ENCODE data around the gene KPNA3. TPM values are rescaled to one million over a fixed set of nuclear protein-coding genes. Genes with fewer than 3 reads are reported as not detected.
"Not testable (repeated sequence)": the region's sequence is repeated elsewhere in the genome, so short reads cannot be mapped to it uniquely, and the experiment has no call there.

The KPNA3 gene
- total and polyA plus RNA-seq, 2 experiments from 2014 or later = 29.8 to 36.4 TPM

GRCh38 chr13:49821216-49822009 is 28.9 kb upstream of the KPNA3 start:
- Histone ChIP-seq H2AFZ (no peak overlapping the region), H3K36me3 (ENCODE audit: low read depth) (no peaks in the 10 kb centered on the region), H3K9me3 (ENCODE audit: low read depth) (no peaks in the 10 kb centered on the region), H3F3A (ENCODE audit: insufficient read depth) (no peaks in the 10 kb centered on the region), H3K4me2 (ENCODE audit: unreplicated experiment) (no peak overlapping the region), H3K27ac (no peak overlapping the region), H3K9ac (no peak overlapping the region), H3K9me2 (ENCODE audit: insufficient read depth) (no peaks in the 10 kb centered on the region), H3K4me3 (no peak overlapping the region), H3K79me2 (ENCODE audit: insufficient read depth) (no peaks in the 10 kb centered on the region), H3K27me3 (replicated peaks; ENCODE audit: insufficient read depth) (peaks cover 20% of the 10 kb centered on the region; the same call in 1 of the 2 replicates), H4K20me1 (ENCODE audit: insufficient read depth) (no peaks in the 10 kb centered on the region), H3K4me1 (ENCODE audit: insufficient read depth) (no peaks in the 10 kb centered on the region)
- TF ChIP-seq EZH2phosphoT487 (IDR thresholded peaks at IDR 0.05; ENCODE audit: insufficient read depth, low read depth) (no peak), EZH2 (IDR thresholded peaks at IDR 0.05; ENCODE audit: insufficient read depth, poor library complexity, severe bottlenecking) (no peak)
- peak; percentile 32 for DNase-seq
- WGBS, 2 experiments (ENCODE audit: low coverage in 1 of 2, low lambda C conversion rate in 2 of 2, missing lambda C conversion rate in 2 of 2) = 52 to 54% methylated on average over 5 of the region's 5 CpGs
- in situ Hi-C loops (cut with MboI) = no loop called here

- TF ChIP-seq EZH2 (IDR thresholded peaks at IDR 0.05; ENCODE audit: insufficient read depth, poor library complexity, severe bottlenecking) = no peak
- TF ChIP-seq EZH2phosphoT487 (IDR thresholded peaks at IDR 0.05; ENCODE audit: insufficient read depth, low read depth) = no peak
- in situ Hi-C loops (cut with MboI) = no loop called here
- 59 to 61% methylated on average over 2 of the region's 2 CpGs for WGBS, 2 experiments (ENCODE audit: low coverage in 1 of 2, low lambda C conversion rate in 2 of 2, missing lambda C conversion rate in 2 of 2)
These were observed 28.2 kb upstream of the KPNA3 start for GRCh38 chr13:49820591-49821215.

GRCh38 chr13:49816047-49816446 is 23.6 kb upstream of the KPNA3 start:
- H3F3A ChIP-seq (ENCODE audit: insufficient read depth); H3K4me3 ChIP-seq; H3K4me1 ChIP-seq (ENCODE audit: insufficient read depth); H3K27ac ChIP-seq; H3K36me3 ChIP-seq (ENCODE audit: low read depth); H4K20me1 ChIP-seq (ENCODE audit: insufficient read depth); H3K9me3 ChIP-seq (ENCODE audit: low read depth); in situ Hi-C loops (cut with MboI); H3K9ac ChIP-seq; H2AFZ ChIP-seq; DNase-seq; H3K9me2 ChIP-seq (ENCODE audit: insufficient read depth); H3K79me2 ChIP-seq (ENCODE audit: insufficient read depth); H3K4me2 ChIP-seq (ENCODE audit: unreplicated experiment): not testable (repeated sequence)
- 78 to 87% methylated on average over 4 of the region's 4 CpGs for WGBS, 2 experiments (ENCODE audit: low coverage in 1 of 2, low lambda C conversion rate in 2 of 2, missing lambda C conversion rate in 2 of 2)
- peaks cover 13% of the 10 kb centered on the region; the same call in 1 of the 2 replicates for H3K27me3 ChIP-seq (replicated peaks; ENCODE audit: insufficient read depth)

More at GRCh38 chr13:49820591-49821215, 28.2 kb upstream of the KPNA3 start:
- Histone ChIP-seq H3K9me3 (ENCODE audit: low read depth) (no peaks in the 10 kb centered on the region), H3K27ac (no peak overlapping the region), H2AFZ (no peak overlapping the region), H3K79me2 (ENCODE audit: insufficient read depth) (no peaks in the 10 kb centered on the region), H3K4me1 (ENCODE audit: insufficient read depth) (no peaks in the 10 kb centered on the region), H3K27me3 (replicated peaks; ENCODE audit: insufficient read depth) (peaks cover 20% of the 10 kb centered on the region; the same call in 1 of the 2 replicates), H3K4me3 (no peak overlapping the region), H3K4me2 (ENCODE audit: unreplicated experiment) (no peak overlapping the region), H3F3A (ENCODE audit: insufficient read depth) (no peaks in the 10 kb centered on the region), H4K20me1 (ENCODE audit: insufficient read depth) (no peaks in the 10 kb centered on the region), H3K9ac (no peak overlapping the region), H3K9me2 (ENCODE audit: insufficient read depth) (no peaks in the 10 kb centered on the region), H3K36me3 (ENCODE audit: low read depth) (no peaks in the 10 kb centered on the region)
- DNase-seq = no peak

- H3K4me2 ChIP-seq (ENCODE audit: unreplicated experiment) = no peak overlapping the region
- DNase-seq = peak; percentile 13
- no peaks in the 10 kb centered on the region for H4K20me1 ChIP-seq (ENCODE audit: insufficient read depth)
- no peaks in the 10 kb centered on the region for H3K9me3 ChIP-seq (ENCODE audit: low read depth)
- peaks cover 13% of the 10 kb centered on the region; the same call in 1 of the 2 replicates for H3K27me3 ChIP-seq (replicated peaks; ENCODE audit: insufficient read depth)
- H2AFZ ChIP-seq = no peak overlapping the region
- H3K4me1 ChIP-seq (ENCODE audit: insufficient read depth) = peaks cover 11% of the 10 kb centered on the region
- peaks cover 15% of the 10 kb centered on the region; the same call in 1 of the 2 replicates for H3F3A ChIP-seq (ENCODE audit: insufficient read depth)
- no peaks in the 10 kb centered on the region for H3K36me3 ChIP-seq (ENCODE audit: low read depth)
- H3K79me2 ChIP-seq (ENCODE audit: insufficient read depth) = no peaks in the 10 kb centered on the region
- TF ChIP-seq EZH2 (IDR thresholded peaks at IDR 0.05; ENCODE audit: insufficient read depth, poor library complexity, severe bottlenecking) = no peak
- TF ChIP-seq EZH2phosphoT487 (IDR thresholded peaks at IDR 0.05; ENCODE audit: insufficient read depth, low read depth) = no peak
- no peak overlapping the region for H3K9ac ChIP-seq
- no peak overlapping the region for H3K4me3 ChIP-seq
- H3K9me2 ChIP-seq (ENCODE audit: insufficient read depth) = peaks cover 3% of the 10 kb centered on the region; the same call in 1 of the 2 replicates
- no peak overlapping the region for H3K27ac ChIP-seq
- WGBS, 2 experiments (ENCODE audit: low coverage in 1 of 2, low lambda C conversion rate in 2 of 2, missing lambda C conversion rate in 2 of 2) = 66 to 71% methylated on average over 7 of the region's 7 CpGs
- in situ Hi-C loops (cut with MboI) = no loop called here
These were observed 22.2 kb upstream of the KPNA3 start for GRCh38 chr13:49814551-49815270.

Data from GM23248 (cell line).